RWPE2 (cell line): ENCODE results near the gene HSP90B1.

Experiments used
- ATAC-seq: fragments of 200-7000 bp; cut with Tn5 transposase; 3 replicates; pipeline ENCODE4 v1.9.1; 2021; ENCODE audit warnings: low read depth
- DNase-seq: peaks from one replicate; pipeline ENCODE4 v3.0.0-alpha.2; 2020; ENCODE audit warnings: low spot score
- H3K27ac ChIP-seq: fragments of 450-650 bp; 2 replicates; pipeline ENCODE4 v1.5.1; 2017; ENCODE audit warnings: mild to moderate bottlenecking; ENCODE audit not compliant: poor library complexity, severe bottlenecking
- H3K27me3 ChIP-seq: fragments of 250-450 bp; sonication (Bioruptor Pico); 2 replicates; pipeline ENCODE4 v1.5.1; 2021; ENCODE audit warnings: mild to moderate bottlenecking, moderate library complexity; ENCODE audit not compliant: insufficient read depth, poor library complexity, severe bottlenecking
- H3K36me3 ChIP-seq: fragments of 250-450 bp; sonication (Bioruptor Pico); 2 replicates; pipeline ENCODE4 v1.5.1; 2020; ENCODE audit warnings: low read depth, mild to moderate bottlenecking, moderate library complexity
- H3K4me1 ChIP-seq: fragments of 250-450 bp; sonication (Bioruptor Pico); 2 replicates; pipeline ENCODE4 v1.5.1; 2021; ENCODE audit warnings: mild to moderate bottlenecking, moderate library complexity; ENCODE audit not compliant: insufficient read depth, poor library complexity, severe bottlenecking
- H3K4me3 ChIP-seq: fragments of 250-450 bp; sonication (Bioruptor Pico); 2 replicates; pipeline ENCODE4 v1.5.1; 2021; ENCODE audit warnings: mild to moderate bottlenecking, moderate library complexity; ENCODE audit not compliant: severe bottlenecking
- H3K9me3 ChIP-seq: fragments of 250-450 bp; sonication (Bioruptor Pico); 2 replicates; pipeline ENCODE4 v1.5.1; 2021; ENCODE audit warnings: mild to moderate bottlenecking, moderate library complexity; ENCODE audit not compliant: severe bottlenecking
- TF ChIP-seq, protein P1 (sequence below): fragments of 450-650 bp; IDR thresholded peaks from one replicate; pipeline ENCODE4 v1.5.1; 2017; ENCODE audit warnings: mild to moderate bottlenecking, moderate library complexity; ENCODE audit not compliant: poor library complexity, severe bottlenecking

Gene HSP90B1

DNA sequence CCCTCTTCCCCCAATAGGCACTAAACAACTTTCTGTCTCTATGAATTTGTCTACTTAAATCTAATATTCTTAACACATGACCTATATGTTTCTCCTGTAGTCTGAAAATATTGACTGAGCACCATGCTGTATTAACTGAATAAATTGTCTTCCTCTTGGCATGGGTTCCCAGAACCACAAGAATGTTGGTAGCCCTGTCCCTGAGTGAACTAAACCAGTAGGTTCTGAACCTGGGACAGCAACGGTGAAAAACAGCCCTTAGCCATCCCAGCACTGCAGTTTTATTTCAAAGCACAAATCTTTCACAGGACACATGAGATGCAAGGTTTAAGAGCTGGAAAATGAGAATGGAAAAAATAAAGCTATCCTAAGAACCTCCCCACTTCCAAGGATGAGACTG lies 20.4 kb upstream of the HSP90B1 start:
- Histone ChIP-seq H3K4me1 (no peaks in the 10 kb centered on the region), H3K4me3 (no peak overlapping the region), H3K27ac (no peak overlapping the region), H3K27me3 (no peaks in the 10 kb centered on the region), H3K9me3 (no peaks in the 10 kb centered on the region), H3K36me3 (no peaks in the 10 kb centered on the region)
- ATAC-seq (no peak), DNase-seq (no peak)
- TF ChIP-seq, protein P1, sequence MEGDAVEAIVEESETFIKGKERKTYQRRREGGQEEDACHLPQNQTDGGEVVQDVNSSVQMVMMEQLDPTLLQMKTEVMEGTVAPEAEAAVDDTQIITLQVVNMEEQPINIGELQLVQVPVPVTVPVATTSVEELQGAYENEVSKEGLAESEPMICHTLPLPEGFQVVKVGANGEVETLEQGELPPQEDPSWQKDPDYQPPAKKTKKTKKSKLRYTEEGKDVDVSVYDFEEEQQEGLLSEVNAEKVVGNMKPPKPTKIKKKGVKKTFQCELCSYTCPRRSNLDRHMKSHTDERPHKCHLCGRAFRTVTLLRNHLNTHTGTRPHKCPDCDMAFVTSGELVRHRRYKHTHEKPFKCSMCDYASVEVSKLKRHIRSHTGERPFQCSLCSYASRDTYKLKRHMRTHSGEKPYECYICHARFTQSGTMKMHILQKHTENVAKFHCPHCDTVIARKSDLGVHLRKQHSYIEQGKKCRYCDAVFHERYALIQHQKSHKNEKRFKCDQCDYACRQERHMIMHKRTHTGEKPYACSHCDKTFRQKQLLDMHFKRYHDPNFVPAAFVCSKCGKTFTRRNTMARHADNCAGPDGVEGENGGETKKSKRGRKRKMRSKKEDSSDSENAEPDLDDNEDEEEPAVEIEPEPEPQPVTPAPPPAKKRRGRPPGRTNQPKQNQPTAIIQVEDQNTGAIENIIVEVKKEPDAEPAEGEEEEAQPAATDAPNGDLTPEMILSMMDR = no peak

DNA sequence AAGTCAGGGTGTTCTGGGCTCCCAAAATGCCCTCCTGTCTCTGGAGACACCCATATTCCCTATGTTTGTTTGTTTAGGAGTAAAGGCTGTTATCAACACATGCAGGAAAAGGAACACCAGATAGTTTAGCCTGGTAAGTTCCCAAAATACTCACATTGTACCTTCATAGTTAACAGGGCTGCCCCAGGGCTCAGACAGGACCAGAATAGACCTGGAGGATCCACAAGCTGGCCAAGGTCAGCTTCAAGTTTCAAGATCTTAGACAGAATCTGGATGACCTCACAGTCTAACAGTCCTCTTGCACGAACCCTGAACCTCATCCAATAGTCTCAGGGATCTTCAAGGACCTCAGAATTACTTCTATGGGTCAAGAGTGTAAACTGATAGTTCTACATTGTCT lies 18.1 kb upstream of the HSP90B1 start:
- DNase-seq (no peak), ATAC-seq (no peak)
- Histone ChIP-seq H3K4me3 (no peak overlapping the region), H3K9me3 (no peaks in the 10 kb centered on the region), H3K4me1 (no peaks in the 10 kb centered on the region), H3K27me3 (no peaks in the 10 kb centered on the region), H3K27ac (no peak overlapping the region), H3K36me3 (no peaks in the 10 kb centered on the region)
- TF ChIP-seq, protein P1 = no peak

DNA sequence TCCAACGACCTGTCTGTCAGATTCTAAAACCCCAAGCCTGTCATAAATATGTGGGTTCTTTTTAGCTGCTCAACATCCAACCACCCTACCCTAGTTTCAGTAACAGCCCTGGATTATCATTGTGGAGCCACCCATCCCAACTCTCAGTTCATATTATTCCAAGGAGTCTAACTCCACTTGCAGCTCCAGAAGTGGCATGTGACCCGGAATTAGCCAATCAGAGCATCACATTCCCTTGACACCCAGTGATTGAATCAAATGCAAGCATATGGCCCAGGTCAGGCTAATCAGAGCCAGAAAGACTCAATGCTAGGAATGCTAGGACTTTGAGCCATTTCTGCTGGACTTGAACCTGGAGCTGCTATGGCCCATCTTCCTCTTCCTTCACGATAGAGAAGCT lies 17.1 kb upstream of the HSP90B1 start:
- Histone ChIP-seq H3K4me1 (no peaks in the 10 kb centered on the region), H3K36me3 (no peaks in the 10 kb centered on the region), H3K9me3 (no peaks in the 10 kb centered on the region), H3K27me3 (no peaks in the 10 kb centered on the region), H3K27ac (no peak overlapping the region), H3K4me3 (no peak overlapping the region)
- DNase-seq (no peak), ATAC-seq (no peak)
- TF ChIP-seq, protein P1 = no peak

DNA sequence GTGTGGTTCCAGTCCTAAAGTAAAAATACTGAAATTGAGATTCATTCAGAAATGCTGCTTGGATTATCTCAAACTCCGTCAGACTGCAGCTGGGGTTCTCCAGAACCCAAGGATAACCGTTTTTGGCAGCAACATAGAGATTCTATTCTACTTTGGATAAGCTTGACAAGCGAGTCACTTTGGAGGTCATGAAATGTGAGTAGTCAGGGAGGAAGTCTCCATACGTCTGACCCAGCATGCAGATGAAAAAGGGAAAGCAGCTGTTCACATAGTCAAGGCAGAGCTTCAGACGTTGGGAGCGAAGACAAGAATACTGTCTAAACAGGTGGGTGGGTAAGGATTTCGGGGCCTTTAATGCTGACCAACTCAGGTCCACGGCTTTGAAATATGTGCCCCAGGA lies 14.9 kb upstream of the HSP90B1 start:
- Histone ChIP-seq H3K27me3 (no peaks in the 10 kb centered on the region), H3K36me3 (no peaks in the 10 kb centered on the region), H3K9me3 (no peaks in the 10 kb centered on the region), H3K4me1 (no peaks in the 10 kb centered on the region), H3K4me3 (no peak overlapping the region), H3K27ac (no peak overlapping the region)
- DNase-seq (no peak), ATAC-seq (no peak)
- TF ChIP-seq, protein P1 = no peak

DNA sequence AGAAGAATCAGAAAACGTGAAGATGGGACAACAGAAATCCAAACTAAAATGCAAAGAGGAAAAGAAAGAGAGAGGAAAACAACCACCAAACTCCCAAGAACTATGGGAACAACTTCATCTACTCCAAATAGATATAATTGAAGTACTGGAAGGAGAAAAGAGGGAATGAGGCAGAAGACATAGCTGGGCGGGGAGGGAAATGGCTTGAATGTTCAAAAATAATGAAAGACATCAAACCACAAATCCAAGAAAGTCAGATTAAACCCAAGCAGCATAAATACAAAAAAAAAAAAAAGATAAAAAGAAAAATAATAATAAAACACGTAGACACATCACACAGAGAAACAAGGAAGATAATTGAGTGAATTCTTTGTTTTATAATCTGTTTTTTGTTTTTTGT lies 12.3 kb upstream of the HSP90B1 start:
- Histone ChIP-seq H3K9me3 (no peaks in the 10 kb centered on the region), H3K4me1 (no peaks in the 10 kb centered on the region), H3K36me3 (no peaks in the 10 kb centered on the region), H3K4me3 (no peak overlapping the region), H3K27ac (no peak overlapping the region), H3K27me3 (no peaks in the 10 kb centered on the region)
- no peak for ATAC-seq
- DNase-seq = no peak
- TF ChIP-seq, protein P1 = no peak
